GM19328 (cell line): ENCODE results near the gene BLVRB.

Experiments used
- ATAC-seq: cut with Tn5 transposase; IDR thresholded peaks from one replicate; pipeline ENCODE4 v1.9.1; 2021; ENCODE audit warnings: mild to moderate bottlenecking, moderate library complexity; ENCODE audit not compliant: unreplicated experiment

Gene BLVRB

GRCh38 chr19:40424637-40425449 is 40.7 kb downstream of the BLVRB start:
- ATAC-seq: no peak

- ATAC-seq: no peak
Observed at GRCh38 chr19:40423938-40424337, 41.6 kb downstream of the BLVRB start.

GRCh38 chr19:40422748-40423566 is 42.6 kb downstream of the BLVRB start:
- no peak for ATAC-seq

- ATAC-seq: no peak
Observed at GRCh38 chr19:40421993-40422747, 43.4 kb downstream of the BLVRB start.

- ATAC-seq: no peak
Observed at GRCh38 chr19:40420766-40421765, 44.5 kb downstream of the BLVRB start.

GRCh38 chr19:40420451-40420765 is 45.1 kb downstream of the BLVRB start:
- no peak for ATAC-seq

- no peak for ATAC-seq
Observed at GRCh38 chr19:40419780-40420179, 45.8 kb downstream of the BLVRB start.

GRCh38 chr19:40419066-40419612 is 46.4 kb downstream of the BLVRB start:
- ATAC-seq: no peak

GRCh38 chr19:40418040-40418439 is 47.5 kb downstream of the BLVRB start:
- ATAC-seq: no peak

GRCh38 chr19:40417643-40417981 is 47.9 kb downstream of the BLVRB start:
- no peak for ATAC-seq

GRCh38 chr19:40416918-40417642 is 48.5 kb downstream of the BLVRB start:
- no peak for ATAC-seq

- no peak for ATAC-seq
Observed at GRCh38 chr19:40415768-40416167, 49.8 kb downstream of the BLVRB start.

GRCh38 chr19:40414542-40415535 is 50.7 kb downstream of the BLVRB start:
- no peak for ATAC-seq

- no peak for ATAC-seq
Observed at GRCh38 chr19:40413291-40413845, 52.2 kb downstream of the BLVRB start, which contains the start of gene PRX. PRX (minus strand) TSS chr19:40413378; CDS start chr19:40407932, 5,446 bp downstream.

GRCh38 chr19:40412866-40413265 is 52.7 kb downstream of the BLVRB start:
- no peak for ATAC-seq

GRCh38 chr19:40411958-40412499 is 53.5 kb downstream of the BLVRB start:
- ATAC-seq: no peak

GRCh38 chr19:40411125-40411842 is 54.3 kb downstream of the BLVRB start:
- ATAC-seq: no peak
